Caco-2 (cell line): Measurements from ENCODE around the gene TRIM46. TPM values are rescaled to one million over a fixed set of nuclear protein-coding genes. Genes with fewer than 3 reads are reported as not detected.
A peak's percentile ranks its signal among the peaks of the same experiment; 100 is the strongest.
"Not testable (repeated sequence)": the region's sequence is repeated elsewhere in the genome, so short reads cannot be mapped to it uniquely, and the experiment has no call there.

Experiments used
- BruUV-seq: library from RNA; stranded (reverse); fragments of 400-500 nt; replicated peaks from 2 replicates; lab custom pipeline; 2021; lab: Mats Ljungman, UMichigan
- CTCF ChIA-PET: fragments of 300-600 bp; sonication (Branson Sonifier 250); formaldehyde crosslinking; loops from one replicate; lab custom pipeline; 2022; ENCODE audit warnings: antibody characterized with exemption; lab: Charles Lee
- POLR2A ChIA-PET: fragments of 300-600 bp; sonication (Branson Sonifier 250); formaldehyde crosslinking; loops from one replicate; lab custom pipeline; 2022; ENCODE audit warnings: antibody characterized with exemption; lab: Charles Lee
- DNase-seq, 2 experiments: peaks; one replicate each; pipeline versions ENCODE4 v3.0.0 to v3.0.0-alpha.2; 2020 to 2022
- H3K27me3 ChIP-seq: replicated peaks from 2 replicates; pipeline ENCODE4 v1.6.0; 2011; ENCODE audit warnings: low read length; ENCODE audit not compliant: control insufficient read depth, insufficient read depth
- H3K36me3 ChIP-seq: 2 replicates; pipeline ENCODE4 v1.5.1; 2011; ENCODE audit warnings: low read length; ENCODE audit not compliant: control insufficient read depth, insufficient read depth
- H3K4me1 ChIP-seq: fragments of 250-450 bp; sonication (Bioruptor Pico); 2 replicates; pipeline ENCODE4 v1.5.1; 2020; ENCODE audit warnings: mild to moderate bottlenecking
- H3K4me3 ChIP-seq: 2 replicates; pipeline ENCODE4 v1.5.1; 2011; ENCODE audit warnings: low read depth, mild to moderate bottlenecking, control low read depth, low read length
- H3K9me3 ChIP-seq: fragments of 250-450 bp; sonication (Bioruptor Pico); 2 replicates; pipeline ENCODE4 v1.5.1; 2020; ENCODE audit warnings: mild to moderate bottlenecking, moderate library complexity
- H3K27ac Mint-ChIP-seq: one replicate; pipeline ENCODE4 v1.8.0; 2022; ENCODE audit warnings: mixed read lengths; ENCODE audit not compliant: unreplicated experiment
- H3K27me3 Mint-ChIP-seq: one replicate; pipeline ENCODE4 v1.8.0; 2022; ENCODE audit warnings: mixed read lengths; ENCODE audit not compliant: insufficient read depth, unreplicated experiment
- H3K36me3 Mint-ChIP-seq: one replicate; pipeline ENCODE4 v1.8.0; 2022; ENCODE audit warnings: mild to moderate bottlenecking, mixed read lengths; ENCODE audit not compliant: insufficient read depth, unreplicated experiment
- H3K4me1 Mint-ChIP-seq: one replicate; pipeline ENCODE4 v1.8.0; 2022; ENCODE audit warnings: low read depth, mixed read lengths; ENCODE audit not compliant: unreplicated experiment
- H3K4me3 Mint-ChIP-seq: one replicate; pipeline ENCODE4 v1.8.0; 2022; ENCODE audit warnings: mild to moderate bottlenecking, moderate library complexity, mixed read lengths; ENCODE audit not compliant: unreplicated experiment
- H3K9me3 Mint-ChIP-seq: one replicate; pipeline ENCODE4 v1.8.0; 2022; ENCODE audit warnings: mixed read lengths; ENCODE audit not compliant: unreplicated experiment
- intact Hi-C: fragments of 100-400 bp; cut with micrococcal nuclease; formaldehyde crosslinking; loops from one replicate; pipeline ENCODE4 v1.10.0; 2022; ENCODE audit not compliant: unreplicated experiment
- total RNA-seq: library from RNA; stranded (reverse); gene quantifications from 2 replicates; pipeline ENCODE4 v1.2.3, GENCODE V29; 2022
- TF ChIP-seq, protein P1 (sequence below), 2 experiments: fragments of 200-600 bp in 1 of 2; IDR thresholded peaks; 1 replicate in 1 of 2; 2 replicates in 1 of 2; pipeline versions ENCODE4 v1.5.1 to v1.8.0; 2011 to 2022; ENCODE audit warnings: antibody characterized with exemption in 1 of 2, control low read depth in 1 of 2, inconsistent platforms in 1 of 2, low read depth in 1 of 2, low read length in 1 of 2, mild to moderate bottlenecking in 1 of 2, moderate library complexity in 1 of 2; ENCODE audit not compliant: insufficient read depth in 1 of 2, severe bottlenecking in 1 of 2, unreplicated experiment in 1 of 2

The TRIM46 gene
- total RNA-seq, 1 experiment from 2014 or later = 0.11 TPM

DNA sequence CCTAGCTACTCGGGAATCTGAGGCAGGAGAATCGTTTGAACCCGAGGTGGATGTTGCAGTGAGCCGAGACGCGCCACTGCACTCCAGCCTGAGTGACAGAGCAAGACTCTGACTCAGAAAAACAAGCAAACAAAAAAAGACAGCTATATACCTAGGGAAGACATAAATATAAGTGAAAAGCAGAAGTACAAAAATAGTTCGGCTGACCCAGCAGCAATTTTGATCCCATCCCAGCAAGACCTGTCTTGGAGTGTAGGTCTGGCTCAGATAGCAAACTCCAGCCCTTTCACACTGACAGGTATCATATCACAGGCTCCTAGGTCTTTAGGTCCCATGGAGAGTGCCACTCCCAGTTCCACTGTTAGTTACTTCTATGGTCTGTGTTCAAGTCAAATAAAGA is 49.4 kb downstream of the TRIM46 start:
- Histone ChIP-seq H3K4me1 (peaks cover 22% of the 10 kb centered on the region), H3K36me3 (no peaks in the 10 kb centered on the region; the same call in 1 of the 2 replicates)

DNA sequence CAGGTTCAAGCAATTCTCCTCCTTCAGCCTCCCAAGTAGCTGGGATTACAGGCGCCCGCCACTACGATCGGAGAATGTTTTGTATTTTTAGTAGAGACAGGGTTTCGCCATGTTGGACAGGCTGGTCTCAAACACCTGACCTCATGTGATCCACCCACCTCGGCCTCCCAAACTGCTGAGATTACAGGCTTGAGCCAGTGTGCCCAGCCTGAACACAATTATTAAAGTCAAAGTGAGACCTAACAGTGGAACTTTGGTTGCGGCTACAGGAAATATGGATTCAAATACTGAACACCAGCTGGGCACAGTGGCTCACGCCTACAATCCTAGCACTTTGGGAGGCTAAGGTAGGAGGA is 51.7 kb downstream of the TRIM46 start:
- peaks cover 25% of the 10 kb centered on the region for H3K36me3 Mint-ChIP-seq
- not testable (repeated sequence) for H3K27me3 Mint-ChIP-seq, DNase-seq, BruUV-seq, H3K36me3 ChIP-seq, H3K9me3 Mint-ChIP-seq, H3K27me3 ChIP-seq, H3K4me3 ChIP-seq, H3K9me3 ChIP-seq
- ChIA-PET POLR2A (interaction anchor here (1.0 to 1.2 kb wide), 3 partner anchors 16 to 31 kb away, joined by 3 to 13 read pairs (median 6); no protein-coding TSS in a partner anchor), CTCF (interaction anchor here (1.2 kb wide), 1 partner anchor 31 kb away, joined by 5 read pairs; no protein-coding TSS in a partner anchor)
- intact Hi-C loops = loop anchor here (5.0 kb wide), 1 partner anchor 33 kb away; no protein-coding TSS in a partner anchor
- peak overlapping the region; percentile 81 for H3K4me3 Mint-ChIP-seq
- H3K27ac Mint-ChIP-seq = peak overlapping the region; percentile 80
- peaks cover 20% of the 10 kb centered on the region for H3K4me1 Mint-ChIP-seq
- peaks cover 22% of the 10 kb centered on the region for H3K4me1 ChIP-seq

More for the DNA sequence above, 49.4 kb downstream of the TRIM46 start:
- intact Hi-C loops = no loop called here
- Histone ChIP-seq H3K9me3 (no peaks in the 10 kb centered on the region), H3K4me3 (no peak overlapping the region), H3K27me3 (no peaks in the 10 kb centered on the region)
- no peak overlapping the region for H3K27ac Mint-ChIP-seq
- H3K27me3 Mint-ChIP-seq = no peaks in the 10 kb centered on the region
- no TSS peak for BruUV-seq
- no peaks in the 10 kb centered on the region for H3K9me3 Mint-ChIP-seq
- ChIA-PET CTCF (no interaction called here), POLR2A (no interaction called here)
- H3K4me3 Mint-ChIP-seq = no peak overlapping the region
- no peak for DNase-seq
- TF ChIP-seq, protein P1, sequence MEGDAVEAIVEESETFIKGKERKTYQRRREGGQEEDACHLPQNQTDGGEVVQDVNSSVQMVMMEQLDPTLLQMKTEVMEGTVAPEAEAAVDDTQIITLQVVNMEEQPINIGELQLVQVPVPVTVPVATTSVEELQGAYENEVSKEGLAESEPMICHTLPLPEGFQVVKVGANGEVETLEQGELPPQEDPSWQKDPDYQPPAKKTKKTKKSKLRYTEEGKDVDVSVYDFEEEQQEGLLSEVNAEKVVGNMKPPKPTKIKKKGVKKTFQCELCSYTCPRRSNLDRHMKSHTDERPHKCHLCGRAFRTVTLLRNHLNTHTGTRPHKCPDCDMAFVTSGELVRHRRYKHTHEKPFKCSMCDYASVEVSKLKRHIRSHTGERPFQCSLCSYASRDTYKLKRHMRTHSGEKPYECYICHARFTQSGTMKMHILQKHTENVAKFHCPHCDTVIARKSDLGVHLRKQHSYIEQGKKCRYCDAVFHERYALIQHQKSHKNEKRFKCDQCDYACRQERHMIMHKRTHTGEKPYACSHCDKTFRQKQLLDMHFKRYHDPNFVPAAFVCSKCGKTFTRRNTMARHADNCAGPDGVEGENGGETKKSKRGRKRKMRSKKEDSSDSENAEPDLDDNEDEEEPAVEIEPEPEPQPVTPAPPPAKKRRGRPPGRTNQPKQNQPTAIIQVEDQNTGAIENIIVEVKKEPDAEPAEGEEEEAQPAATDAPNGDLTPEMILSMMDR (IDR thresholded peaks at IDR 0.05; ENCODE audit: insufficient read depth in 1 of 2, low read depth in 1 of 2, low read length in 1 of 2, severe bottlenecking in 1 of 2, unreplicated experiment in 1 of 2) = no peak
- H3K36me3 Mint-ChIP-seq = peaks cover 25% of the 10 kb centered on the region
- H3K4me1 Mint-ChIP-seq = peaks cover 28% of the 10 kb centered on the region

DNA sequence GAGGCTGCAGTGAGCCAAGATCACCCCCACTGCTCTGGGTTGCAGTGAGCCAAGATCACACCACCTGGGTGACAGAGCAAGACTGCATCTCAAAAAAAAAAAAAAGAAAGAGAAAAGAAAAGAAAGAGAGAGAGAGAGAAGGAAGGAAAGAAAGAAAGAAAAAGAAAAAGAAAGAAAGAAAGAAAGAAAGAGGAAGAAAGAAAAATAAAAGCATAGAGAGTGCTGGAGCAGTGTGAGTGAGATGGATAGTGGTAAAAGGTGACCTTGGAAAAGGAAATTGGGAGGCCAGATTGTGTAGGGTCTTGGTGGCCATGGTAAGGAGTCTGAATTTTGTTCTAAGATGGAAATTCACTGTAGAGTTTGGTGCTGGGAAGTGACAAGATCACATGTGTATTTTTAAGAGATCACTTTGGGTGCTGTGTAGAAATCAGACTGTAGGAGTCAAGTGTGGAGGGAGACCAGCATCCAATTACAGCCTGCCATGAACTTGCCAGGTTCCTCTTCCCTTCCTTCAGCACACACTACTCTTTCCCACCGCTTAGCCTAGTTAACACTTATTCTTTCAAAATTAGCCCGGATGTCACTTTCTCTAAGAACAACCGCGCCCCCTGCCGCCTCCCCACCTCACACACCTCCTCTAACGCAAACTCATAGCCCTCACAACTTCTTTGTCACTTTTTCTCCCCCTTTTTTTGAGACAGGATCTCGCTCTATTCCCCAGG is 52.7 kb downstream of the TRIM46 start:
- H3K4me1 Mint-ChIP-seq = peaks cover 25% of the 10 kb centered on the region
- peaks cover 25% of the 10 kb centered on the region for H3K36me3 Mint-ChIP-seq
- CTCF ChIA-PET = interaction anchor here (0.6 to 2.5 kb wide), 7 partner anchors 17 to 135 kb away, joined by 3 to 10 read pairs (median 5); partner anchors contain the start of genes KRTCAP2 and THBS3
- Histone ChIP-seq H3K36me3 (no peaks in the 10 kb centered on the region; the same call in 1 of the 2 replicates), H3K27me3 (no peaks in the 10 kb centered on the region), H3K4me3 (peak overlapping the region; percentile 62), H3K9me3 (no peaks in the 10 kb centered on the region), H3K4me1 (peaks cover 22% of the 10 kb centered on the region)
- H3K27me3 Mint-ChIP-seq = no peaks in the 10 kb centered on the region
- H3K9me3 Mint-ChIP-seq = no peaks in the 10 kb centered on the region
- H3K4me3 Mint-ChIP-seq = peak overlapping the region; percentile 81
- TF ChIP-seq, protein P1 (IDR thresholded peaks at IDR 0.05; ENCODE audit: insufficient read depth in 1 of 2, low read depth in 1 of 2, low read length in 1 of 2, severe bottlenecking in 1 of 2, unreplicated experiment in 1 of 2) = peak; percentile 51 to 79
- intact Hi-C loops = loop anchor here (1.0 to 5.0 kb wide), 3 partner anchors 19 to 50 kb away; partner anchors contain the start of gene THBS3
- DNase-seq = peak; percentile 76 to 83
- BruUV-seq = no TSS peak
- POLR2A ChIA-PET = interaction anchor here (0.5 to 2.0 kb wide), 4 partner anchors 15 to 32 kb away, joined by 4 to 10 read pairs (median 4); partner anchors contain the start of gene MTX1
- H3K27ac Mint-ChIP-seq = peak overlapping the region; percentile 80
